GM23248 (cell line): Measurements from ENCODE around the gene IFT122. TPM values are rescaled to one million over a fixed set of nuclear protein-coding genes. Genes with fewer than 3 reads are reported as not detected.

Experiments used
- DNase-seq: peaks from one replicate; pipeline ENCODE4 v3.0.0-alpha.2; 2015
- H2AFZ ChIP-seq: fragments of 200-600 bp; sonication (generic); 2 replicates; pipeline ENCODE4 v1.6.1; 2016; ENCODE audit warnings: antibody characterized with exemption
- H3F3A ChIP-seq: fragments of 200-600 bp; sonication (generic); 2 replicates; pipeline ENCODE4 v1.6.1; 2016; ENCODE audit warnings: mild to moderate bottlenecking, antibody characterized with exemption, mixed run types; ENCODE audit not compliant: insufficient read depth
- H3K27ac ChIP-seq: fragments of 200-600 bp; sonication (generic); 2 replicates; pipeline ENCODE4 v1.5.1; 2016; ENCODE audit warnings: mild to moderate bottlenecking
- H3K27me3 ChIP-seq: fragments of 200-600 bp; sonication (generic); replicated peaks from 2 replicates; pipeline ENCODE4 v1.6.1; 2016; ENCODE audit warnings: mild to moderate bottlenecking; ENCODE audit not compliant: insufficient read depth
- H3K36me3 ChIP-seq: fragments of 200-600 bp; sonication (generic); 2 replicates; pipeline ENCODE4 v1.6.1; 2016; ENCODE audit warnings: low read depth, mild to moderate bottlenecking
- H3K4me1 ChIP-seq: fragments of 200-600 bp; sonication (generic); 2 replicates; pipeline ENCODE4 v1.6.1; 2016; ENCODE audit warnings: mild to moderate bottlenecking; ENCODE audit not compliant: insufficient read depth
- H3K4me2 ChIP-seq: fragments of 200-600 bp; sonication (generic); one replicate; pipeline ENCODE4 v1.6.1; 2016; ENCODE audit warnings: mild to moderate bottlenecking; ENCODE audit not compliant: unreplicated experiment
- H3K4me3 ChIP-seq: fragments of 200-600 bp; sonication (generic); 2 replicates; pipeline ENCODE4 v1.5.1; 2016; ENCODE audit warnings: mild to moderate bottlenecking
- H3K79me2 ChIP-seq: fragments of 200-600 bp; sonication (generic); 2 replicates; pipeline ENCODE4 v1.6.1; 2016; ENCODE audit warnings: mild to moderate bottlenecking; ENCODE audit not compliant: insufficient read depth
- H3K9ac ChIP-seq: fragments of 200-600 bp; sonication (generic); 2 replicates; pipeline ENCODE4 v1.6.1; 2016; ENCODE audit warnings: mild to moderate bottlenecking
- H3K9me2 ChIP-seq: fragments of 200-600 bp; sonication (generic); 2 replicates; pipeline ENCODE4 v1.6.1; 2016; ENCODE audit warnings: mixed run types, mild to moderate bottlenecking, moderate library complexity; ENCODE audit not compliant: insufficient read depth
- H3K9me3 ChIP-seq: fragments of 200-600 bp; sonication (generic); one replicate; pipeline ENCODE4 v1.6.1; 2017; ENCODE audit warnings: low read depth
- H4K20me1 ChIP-seq: fragments of 200-600 bp; sonication (generic); 2 replicates; pipeline ENCODE4 v1.6.0; 2016; ENCODE audit not compliant: insufficient read depth
- EZH2 ChIP-seq: fragments of 200-600 bp; sonication (generic); IDR thresholded peaks from 2 replicates; pipeline ENCODE4 v1.6.1; 2018; ENCODE audit warnings: antibody characterized with exemption, mild to moderate bottlenecking; ENCODE audit not compliant: insufficient read depth, poor library complexity, severe bottlenecking
- EZH2phosphoT487 ChIP-seq: fragments of 200-600 bp; sonication (generic); IDR thresholded peaks from 2 replicates; pipeline ENCODE4 v1.6.1; 2018; ENCODE audit warnings: antibody characterized with exemption, moderate library complexity, mild to moderate bottlenecking, low read depth; ENCODE audit not compliant: insufficient read depth
- WGBS, 2 experiments: methylation state at CpG; one replicate each; pipeline ENCODE4 v1.1.6; 2015 to 2017; ENCODE audit warnings: low lambda C conversion rate in 2 of 2, low coverage in 1 of 2; ENCODE audit errors: missing lambda C conversion rate in 2 of 2; 5-methylcytosine and 5-hydroxymethylcytosine counted together
- in situ Hi-C: fragments of 300-500 bp; cut with MboI; formaldehyde crosslinking; loops from 2 replicates; pipeline ENCODE4 v1.15.0; 2020
- polyA plus RNA-seq: library from polyadenylated mRNA; unstranded; fragments of >200 nt; fragmentation: Nextera tagmentation; extraction: Ambion mirVana; gene quantifications from 2 replicates; pipeline ENCODE4 v1.2.1, GENCODE V29; 2016
- total RNA-seq: library from RNA; depleted of rRNA; stranded (reverse); fragments of >200 nt; shearing (Covaris generic); gene quantifications from 2 replicates; pipeline ENCODE4 v1.2.3, GENCODE V29; 2014

Gene IFT122
- total and polyA plus RNA-seq, 2 experiments from 2014 or later: 16.1 to 16.3 TPM

- Histone ChIP-seq H3K27me3 (no peaks in the 10 kb centered on the region), H3F3A (peaks cover 24% of the 10 kb centered on the region), H4K20me1 (no peaks in the 10 kb centered on the region), H2AFZ (peak overlapping the region; percentile 77), H3K4me1 (peaks cover 53% of the 10 kb centered on the region), H3K4me2 (peak overlapping the region; percentile 99), H3K79me2 (peaks cover 82% of the 10 kb centered on the region), H3K4me3 (peak overlapping the region; percentile 100), H3K27ac (peak overlapping the region; percentile 98), H3K9me3 (no peaks in the 10 kb centered on the region), H3K9ac (peak overlapping the region; percentile 96), H3K9me2 (no peaks in the 10 kb centered on the region), H3K36me3 (peaks cover 14% of the 10 kb centered on the region)
- DNase-seq: peak; percentile 72
- TF ChIP-seq EZH2 (no peak), EZH2phosphoT487 (no peak)
- in situ Hi-C loops: no loop called here
- WGBS, 2 experiments: 3 to 8% methylated on average over 4 of the region's 4 CpGs
These were observed 1.8 kb downstream of the IFT122 start for GRCh38 chr3:129441782-129442181.

GRCh38 chr3:129442486-129442885 lies 2.5 kb downstream of the IFT122 start:
- Histone ChIP-seq H3K9me3 (no peaks in the 10 kb centered on the region), H3K4me1 (peaks cover 48% of the 10 kb centered on the region), H4K20me1 (no peaks in the 10 kb centered on the region), H3K9me2 (no peaks in the 10 kb centered on the region), H3K27ac (peak overlapping the region; percentile 98), H3F3A (peaks cover 24% of the 10 kb centered on the region), H3K4me3 (peak overlapping the region; percentile 100), H3K9ac (peak overlapping the region; percentile 96), H2AFZ (peak overlapping the region; percentile 77), H3K79me2 (peaks cover 82% of the 10 kb centered on the region), H3K4me2 (peak overlapping the region; percentile 99), H3K27me3 (no peaks in the 10 kb centered on the region), H3K36me3 (peaks cover 7% of the 10 kb centered on the region; the same call in 1 of the 2 replicates)
- WGBS, 2 experiments: 52% methylated on average over 2 of the region's 2 CpGs
- no peak for TF ChIP-seq EZH2
- TF ChIP-seq EZH2phosphoT487: no peak
- in situ Hi-C loops: no loop called here
- no peak for DNase-seq

GRCh38 chr3:129442947-129443346 lies 2.9 kb downstream of the IFT122 start:
- Histone ChIP-seq H3K4me1 (peaks cover 44% of the 10 kb centered on the region), H3F3A (peaks cover 24% of the 10 kb centered on the region), H3K4me3 (0 out of 2 replicates have a peak overlapping the region, but pooled peaks have one; percentile 100), H3K9me3 (no peaks in the 10 kb centered on the region), H3K27ac (peak overlapping the region; percentile 98), H3K9me2 (no peaks in the 10 kb centered on the region), H3K36me3 (0 out of 2 replicates have a peak, but pooled peaks cover 2% of the 10 kb centered on the region), H2AFZ (peak overlapping the region; percentile 77), H3K27me3 (no peaks in the 10 kb centered on the region), H3K9ac (peak overlapping the region; percentile 96), H4K20me1 (no peaks in the 10 kb centered on the region), H3K4me2 (peak overlapping the region; percentile 99), H3K79me2 (peaks cover 82% of the 10 kb centered on the region)
- peak; percentile 16 for DNase-seq
- TF ChIP-seq EZH2: no peak
- no peak for TF ChIP-seq EZH2phosphoT487
- in situ Hi-C loops: no loop called here

- no peak overlapping the region for H2AFZ ChIP-seq
- no peak overlapping the region for H3K4me3 ChIP-seq
- no peak for DNase-seq
- H3K4me1 ChIP-seq: peaks cover 35% of the 10 kb centered on the region
- H3K27me3 ChIP-seq: no peaks in the 10 kb centered on the region
- H3K79me2 ChIP-seq: peaks cover 72% of the 10 kb centered on the region
- H3F3A ChIP-seq: peaks cover 22% of the 10 kb centered on the region
- no peak overlapping the region for H3K9ac ChIP-seq
- H3K9me3 ChIP-seq: no peaks in the 10 kb centered on the region
- in situ Hi-C loops: no loop called here
- H3K36me3 ChIP-seq: no peaks in the 10 kb centered on the region
- no peaks in the 10 kb centered on the region for H3K9me2 ChIP-seq
- no peaks in the 10 kb centered on the region for H4K20me1 ChIP-seq
- H3K4me2 ChIP-seq: no peak overlapping the region
- TF ChIP-seq EZH2phosphoT487: no peak
- TF ChIP-seq EZH2: no peak
- H3K27ac ChIP-seq: no peak overlapping the region
- 73 to 82% methylated on average over 3 of the region's 3 CpGs for WGBS, 2 experiments
These were observed 5.4 kb downstream of the IFT122 start for GRCh38 chr3:129445471-129445870.

- Histone ChIP-seq H3K4me2 (no peak overlapping the region), H3K9me3 (no peaks in the 10 kb centered on the region), H3K9ac (no peak overlapping the region), H3K4me3 (no peak overlapping the region), H3K36me3 (peaks cover 7% of the 10 kb centered on the region; the same call in 1 of the 2 replicates), H3K27ac (no peak overlapping the region), H3K27me3 (no peaks in the 10 kb centered on the region), H3K4me1 (peaks cover 22% of the 10 kb centered on the region), H4K20me1 (no peaks in the 10 kb centered on the region), H3K9me2 (no peaks in the 10 kb centered on the region), H3F3A (0 out of 2 replicates have a peak, but pooled peaks cover 8% of the 10 kb centered on the region), H2AFZ (no peak overlapping the region), H3K79me2 (peaks cover 65% of the 10 kb centered on the region)
- no peak for TF ChIP-seq EZH2
- TF ChIP-seq EZH2phosphoT487: no peak
- WGBS, 2 experiments: 0 to 3% methylated on average over 1 of the region's 1 CpG
- in situ Hi-C loops: no loop called here
- DNase-seq: no peak
These were observed 6.9 kb downstream of the IFT122 start for GRCh38 chr3:129446926-129447325.
